ENCODE measurements around the gene DGKB. TPM values are rescaled to one million over a fixed set of nuclear protein-coding genes. Genes with fewer than 3 reads are reported as not detected.
A peak's percentile ranks its signal among the peaks of the same experiment; 100 is the strongest.

Gene DGKB
- total and polyA plus RNA-seq, 2 donors (not counting 1 experiment from before 2014, with no cell fraction given) = 0.31 TPM; not detected in 1

DNA sequence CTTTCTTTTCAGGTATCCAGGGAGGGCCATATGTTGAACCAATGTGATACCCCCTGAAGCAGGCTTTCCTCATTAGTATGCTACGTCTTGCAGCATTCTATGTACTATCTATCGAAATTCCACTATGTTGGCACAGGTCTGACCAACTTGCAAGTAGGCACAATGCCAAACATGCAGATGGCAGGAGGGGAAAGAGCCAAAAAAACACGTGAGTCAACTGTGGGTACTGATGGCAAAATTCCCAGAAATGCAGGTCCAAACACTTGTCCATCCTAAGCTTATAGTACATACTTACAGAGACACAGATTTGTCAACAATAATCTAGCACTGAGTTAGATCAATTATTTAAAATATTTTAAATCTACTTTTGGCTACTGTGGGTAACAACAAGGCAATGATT lies 394.9 kb downstream of the DGKB start:
- H3K27ac ChIP-seq (ENCODE audit: insufficient read depth, low read length) = no peak overlapping the region
- TF ChIP-seq EZH2 (IDR thresholded peaks at IDR 0.05; ENCODE audit: low read length, missing control alignments) = no peak
- TF ChIP-seq, protein P1, sequence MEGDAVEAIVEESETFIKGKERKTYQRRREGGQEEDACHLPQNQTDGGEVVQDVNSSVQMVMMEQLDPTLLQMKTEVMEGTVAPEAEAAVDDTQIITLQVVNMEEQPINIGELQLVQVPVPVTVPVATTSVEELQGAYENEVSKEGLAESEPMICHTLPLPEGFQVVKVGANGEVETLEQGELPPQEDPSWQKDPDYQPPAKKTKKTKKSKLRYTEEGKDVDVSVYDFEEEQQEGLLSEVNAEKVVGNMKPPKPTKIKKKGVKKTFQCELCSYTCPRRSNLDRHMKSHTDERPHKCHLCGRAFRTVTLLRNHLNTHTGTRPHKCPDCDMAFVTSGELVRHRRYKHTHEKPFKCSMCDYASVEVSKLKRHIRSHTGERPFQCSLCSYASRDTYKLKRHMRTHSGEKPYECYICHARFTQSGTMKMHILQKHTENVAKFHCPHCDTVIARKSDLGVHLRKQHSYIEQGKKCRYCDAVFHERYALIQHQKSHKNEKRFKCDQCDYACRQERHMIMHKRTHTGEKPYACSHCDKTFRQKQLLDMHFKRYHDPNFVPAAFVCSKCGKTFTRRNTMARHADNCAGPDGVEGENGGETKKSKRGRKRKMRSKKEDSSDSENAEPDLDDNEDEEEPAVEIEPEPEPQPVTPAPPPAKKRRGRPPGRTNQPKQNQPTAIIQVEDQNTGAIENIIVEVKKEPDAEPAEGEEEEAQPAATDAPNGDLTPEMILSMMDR (conservative IDR thresholded peaks at IDR 0.05 in 1 of 2, IDR thresholded peaks at IDR 0.05 in 1 of 2; ENCODE audit: low read depth in 1 of 2, low read length in 2 of 2) = no peak
- no peaks in the 10 kb centered on the region for H3K4me1 ChIP-seq (ENCODE audit: control insufficient read depth, extremely low read depth, insufficient read depth, low read length)
- H3K4me2 ChIP-seq (ENCODE audit: extremely low read depth, insufficient read depth, low read length) = no peak overlapping the region
- no peaks in the 10 kb centered on the region for H4K20me1 ChIP-seq (ENCODE audit: control insufficient read depth, extremely low read depth, insufficient read depth, low read length)
- no peak overlapping the region for H3K9ac ChIP-seq (ENCODE audit: insufficient read depth, low read length)
- no peak overlapping the region for H3K4me3 ChIP-seq (replicated peaks in 1 of 4; ENCODE audit: control extremely low read depth in 1 of 4, insufficient read depth in 1 of 4, low read depth in 3 of 4, low read length in 4 of 4)
- no peaks in the 10 kb centered on the region for H3K36me3 ChIP-seq (ENCODE audit: control insufficient read depth, insufficient read depth, low read length)
- no peaks in the 10 kb centered on the region for H3K27me3 ChIP-seq (ENCODE audit: control insufficient read depth, insufficient read depth, low read length)
- H3K9me3 ChIP-seq (ENCODE audit: control insufficient read depth, insufficient read depth, low read depth, low read length) = no peaks in the 10 kb centered on the region
- H2AFZ ChIP-seq (ENCODE audit: low read length) = no peak overlapping the region
- DNase-seq (ENCODE audit: low read depth in 2 of 2) = peak; percentile 66 to 75
- no peaks in the 10 kb centered on the region for H3K79me2 ChIP-seq (ENCODE audit: control insufficient read depth, insufficient read depth, low read length)

DNA sequence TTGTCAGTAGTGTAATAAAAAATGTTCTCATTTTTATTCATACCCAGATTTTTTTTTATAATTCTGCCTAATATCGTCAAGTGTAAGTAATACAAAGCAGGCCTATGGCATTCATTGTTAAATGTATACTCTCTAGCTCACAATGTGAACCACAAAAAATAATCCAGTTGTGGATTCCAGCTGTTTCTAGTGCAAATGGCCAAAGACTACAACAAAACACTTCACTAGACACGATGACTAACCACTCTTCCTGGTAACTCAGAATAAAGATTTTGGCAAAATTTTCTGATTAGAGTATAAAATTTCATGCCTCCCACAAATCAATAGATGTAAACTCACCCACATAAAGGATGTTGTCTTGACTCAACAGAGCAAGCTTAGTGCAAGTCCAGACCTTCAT lies 396.6 kb downstream of the DGKB start:
- Histone ChIP-seq H3K4me3 (replicated peaks in 1 of 4; ENCODE audit: control extremely low read depth in 1 of 4, insufficient read depth in 1 of 4, low read depth in 3 of 4, low read length in 4 of 4) (no peak overlapping the region), H3K9ac (ENCODE audit: insufficient read depth, low read length) (no peak overlapping the region), H3K27ac (ENCODE audit: insufficient read depth, low read length) (no peak overlapping the region), H3K27me3 (ENCODE audit: control insufficient read depth, insufficient read depth, low read length) (no peaks in the 10 kb centered on the region), H2AFZ (ENCODE audit: low read length) (no peak overlapping the region), H3K4me1 (ENCODE audit: control insufficient read depth, extremely low read depth, insufficient read depth, low read length) (no peaks in the 10 kb centered on the region), H3K9me3 (ENCODE audit: control insufficient read depth, insufficient read depth, low read depth, low read length) (no peaks in the 10 kb centered on the region), H3K36me3 (ENCODE audit: control insufficient read depth, insufficient read depth, low read length) (no peaks in the 10 kb centered on the region), H3K4me2 (ENCODE audit: extremely low read depth, insufficient read depth, low read length) (no peak overlapping the region), H4K20me1 (ENCODE audit: control insufficient read depth, extremely low read depth, insufficient read depth, low read length) (no peaks in the 10 kb centered on the region), H3K79me2 (ENCODE audit: control insufficient read depth, insufficient read depth, low read length) (no peaks in the 10 kb centered on the region)
- TF ChIP-seq EZH2 (IDR thresholded peaks at IDR 0.05; ENCODE audit: low read length, missing control alignments) = no peak
- DNase-seq (ENCODE audit: low read depth in 2 of 2) = peak; percentile 0 to 31

DNA sequence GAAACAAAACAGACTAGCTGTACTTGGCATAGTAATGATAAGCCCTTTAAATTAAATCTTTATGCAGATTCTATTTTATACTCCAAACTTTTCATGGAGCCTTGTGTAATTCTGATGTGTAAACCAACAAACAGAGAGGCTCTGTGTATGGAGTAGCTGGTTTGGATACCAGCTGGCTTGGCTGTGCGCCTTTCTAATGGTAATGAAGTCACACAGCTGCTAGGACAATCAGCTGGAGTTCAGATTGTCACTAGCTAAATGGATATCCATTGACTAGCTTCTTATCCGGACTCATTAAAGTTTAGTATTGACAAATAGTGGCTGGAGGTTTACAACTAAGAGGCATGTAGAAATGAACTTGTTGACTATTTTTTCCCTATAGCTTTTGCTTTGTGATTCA lies 398.4 kb downstream of the DGKB start:
- Histone ChIP-seq H3K4me2 (ENCODE audit: extremely low read depth, insufficient read depth, low read length) (no peak overlapping the region), H2AFZ (ENCODE audit: low read length) (no peak overlapping the region), H3K9ac (ENCODE audit: insufficient read depth, low read length) (no peak overlapping the region), H3K9me3 (ENCODE audit: control insufficient read depth, insufficient read depth, low read depth, low read length) (no peaks in the 10 kb centered on the region), H3K4me1 (ENCODE audit: control insufficient read depth, extremely low read depth, insufficient read depth, low read length) (no peaks in the 10 kb centered on the region), H3K4me3 (replicated peaks in 1 of 4; ENCODE audit: control extremely low read depth in 1 of 4, insufficient read depth in 1 of 4, low read depth in 3 of 4, low read length in 4 of 4) (no peak overlapping the region), H3K27ac (ENCODE audit: insufficient read depth, low read length) (no peak overlapping the region), H3K79me2 (ENCODE audit: control insufficient read depth, insufficient read depth, low read length) (no peaks in the 10 kb centered on the region), H4K20me1 (ENCODE audit: control insufficient read depth, extremely low read depth, insufficient read depth, low read length) (no peaks in the 10 kb centered on the region), H3K36me3 (ENCODE audit: control insufficient read depth, insufficient read depth, low read length) (no peaks in the 10 kb centered on the region), H3K27me3 (ENCODE audit: control insufficient read depth, insufficient read depth, low read length) (no peaks in the 10 kb centered on the region)
- no peak for DNase-seq (ENCODE audit: low read depth in 2 of 2)
- TF ChIP-seq, protein P1 (conservative IDR thresholded peaks at IDR 0.05 in 1 of 2, IDR thresholded peaks at IDR 0.05 in 1 of 2; ENCODE audit: low read depth in 1 of 2, low read length in 2 of 2) = no peak
- TF ChIP-seq EZH2 (IDR thresholded peaks at IDR 0.05; ENCODE audit: low read length, missing control alignments) = no peak
